ENCODE data around the gene FLYWCH1.

The FLYWCH1 gene

GRCh38 chr16:2973605-2974318 lies 62.0 kb downstream of the FLYWCH1 start:
- no peak for DNase-seq (ENCODE audit: low read depth)
- no peak overlapping the region for H3K4me3 ChIP-seq (ENCODE audit: control insufficient read depth, low read depth, low read length)
- no peak for TF ChIP-seq CTCF (IDR thresholded peaks at IDR 0.05; ENCODE audit: control insufficient read depth, insufficient read depth, low read depth, low read length, missing control alignments)

GRCh38 chr16:2974319-2975056 lies 62.8 kb downstream of the FLYWCH1 start:
- DNase-seq (ENCODE audit: low read depth), result no peak
- no peak overlapping the region for H3K4me3 ChIP-seq (ENCODE audit: control insufficient read depth, low read depth, low read length)
- TF ChIP-seq CTCF (IDR thresholded peaks at IDR 0.05; ENCODE audit: control insufficient read depth, insufficient read depth, low read depth, low read length, missing control alignments), result no peak

DNA sequence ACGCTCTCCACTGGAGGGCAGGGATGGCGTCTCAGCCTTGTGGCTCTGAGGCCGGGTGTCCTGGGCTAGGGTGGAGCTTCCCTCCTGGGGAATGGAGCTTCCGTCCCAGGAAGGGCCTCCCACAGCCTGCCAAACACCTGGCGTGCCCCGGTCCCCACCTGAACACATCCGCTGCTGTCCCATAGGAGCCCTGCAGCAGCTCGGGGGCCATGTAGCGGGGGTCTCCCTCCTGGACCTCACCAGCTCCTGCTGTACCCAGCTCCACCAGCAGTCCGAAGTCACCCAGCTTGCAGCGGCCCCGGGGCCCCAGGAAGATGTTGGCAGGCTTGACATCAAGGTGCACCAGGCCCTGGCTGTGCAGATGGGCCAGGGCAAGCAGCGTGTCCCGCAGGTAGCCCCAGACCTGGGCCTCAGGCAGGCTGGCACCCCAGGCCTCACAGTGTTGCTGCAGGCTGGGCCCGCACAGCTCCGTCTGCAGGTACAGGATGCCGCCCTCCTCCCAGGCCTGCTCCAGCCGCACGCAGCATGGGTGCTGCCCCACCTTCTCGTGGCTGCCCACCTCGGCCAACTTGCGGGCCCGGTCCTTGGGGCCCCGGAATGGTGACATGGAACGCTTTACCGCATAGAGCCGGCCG lies 63.5 kb downstream of the FLYWCH1 start:
- TF ChIP-seq CTCF (IDR thresholded peaks at IDR 0.05; ENCODE audit: control insufficient read depth, insufficient read depth, low read depth, low read length, missing control alignments), result no peak
- no peak overlapping the region for H3K4me3 ChIP-seq (ENCODE audit: control insufficient read depth, low read depth, low read length)
- no peak for DNase-seq (ENCODE audit: low read depth)

DNA sequence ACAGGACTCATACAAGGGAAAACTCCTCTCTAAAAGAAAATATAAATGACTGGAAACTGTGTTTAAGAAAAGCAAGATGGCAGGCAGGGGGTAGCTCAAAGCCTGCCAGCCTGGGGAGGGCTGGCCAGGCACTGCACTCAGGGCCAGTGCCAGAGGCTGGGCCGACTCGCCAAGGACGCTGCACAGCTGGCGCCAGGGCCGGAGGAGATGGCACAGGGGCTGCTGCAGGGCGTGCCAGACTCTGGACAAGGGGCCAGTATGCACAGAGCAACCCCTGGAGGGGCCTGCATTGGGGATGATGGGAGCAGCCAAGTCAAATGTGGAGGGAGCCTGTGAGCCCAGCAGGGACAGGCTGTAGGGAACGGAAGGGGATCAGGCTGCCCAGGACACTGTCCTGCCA lies 64.5 kb downstream of the FLYWCH1 start:
- DNase-seq (ENCODE audit: low read depth), result no peak
- no peak overlapping the region for H3K4me3 ChIP-seq (ENCODE audit: control insufficient read depth, low read depth, low read length)
- TF ChIP-seq CTCF (IDR thresholded peaks at IDR 0.05; ENCODE audit: control insufficient read depth, insufficient read depth, low read depth, low read length, missing control alignments), result no peak

GRCh38 chr16:2976673-2977072 lies 64.9 kb downstream of the FLYWCH1 start:
- H3K4me3 ChIP-seq (ENCODE audit: control insufficient read depth, low read depth, low read length), result no peak overlapping the region
- TF ChIP-seq CTCF (IDR thresholded peaks at IDR 0.05; ENCODE audit: control insufficient read depth, insufficient read depth, low read depth, low read length, missing control alignments), result no peak
- no peak for DNase-seq (ENCODE audit: low read depth)

- no peak overlapping the region for H3K4me3 ChIP-seq (ENCODE audit: control insufficient read depth, low read depth, low read length)
- no peak for TF ChIP-seq CTCF (IDR thresholded peaks at IDR 0.05; ENCODE audit: control insufficient read depth, insufficient read depth, low read depth, low read length, missing control alignments)
- no peak for DNase-seq (ENCODE audit: low read depth)
Measured at GRCh38 chr16:2977440-2977839, 65.7 kb downstream of the FLYWCH1 start.
